T-helper 2 cell treated with Interferon-gamma antibody and Interleukin-4, amounts not matched to agents 5 μg/mL and 100 μg/mL, for 36 hours (primary cell): ENCODE data around the gene ENG.
A peak's percentile ranks its signal among the peaks of the same experiment; 100 is the strongest.

Source experiments
- DNase-seq: peaks from one replicate; pipeline ENCODE4 v3.0.0; 2021; ENCODE audit warnings: low spot score
- H3K27ac Mint-ChIP-seq: one replicate; pipeline ENCODE4 v1.8.0; 2021; ENCODE audit warnings: mild to moderate bottlenecking, mixed read lengths
- H3K27me3 Mint-ChIP-seq: one replicate; pipeline ENCODE4 v1.8.0; 2021; ENCODE audit warnings: low read depth, mixed read lengths
- H3K36me3 Mint-ChIP-seq: one replicate; pipeline ENCODE4 v1.8.0; 2021; ENCODE audit warnings: low read depth, mixed read lengths
- H3K4me1 Mint-ChIP-seq: one replicate; pipeline ENCODE4 v1.8.0; 2021; ENCODE audit warnings: low read depth, mixed read lengths
- H3K4me3 Mint-ChIP-seq: one replicate; pipeline ENCODE4 v1.8.0; 2022; ENCODE audit warnings: mild to moderate bottlenecking, moderate library complexity, mixed read lengths
- H3K9me3 Mint-ChIP-seq: one replicate; pipeline ENCODE4 v1.8.0; 2021; ENCODE audit warnings: mixed read lengths

Gene ENG

GRCh38 chr9:127829205-127829906 is 25.1 kb downstream of the ENG start:
- H3K27ac Mint-ChIP-seq: no peak overlapping the region
- no peaks in the 10 kb centered on the region for H3K9me3 Mint-ChIP-seq
- peaks cover 14% of the 10 kb centered on the region for H3K36me3 Mint-ChIP-seq
- no peak overlapping the region for H3K4me3 Mint-ChIP-seq
- H3K27me3 Mint-ChIP-seq: no peaks in the 10 kb centered on the region
- DNase-seq: no peak
- peaks cover 2% of the 10 kb centered on the region for H3K4me1 Mint-ChIP-seq

- H3K36me3 Mint-ChIP-seq: peaks cover 17% of the 10 kb centered on the region
- H3K4me3 Mint-ChIP-seq: no peak overlapping the region
- no peaks in the 10 kb centered on the region for H3K27me3 Mint-ChIP-seq
- H3K27ac Mint-ChIP-seq: no peak overlapping the region
- peaks cover 2% of the 10 kb centered on the region for H3K4me1 Mint-ChIP-seq
- DNase-seq: no peak
- no peaks in the 10 kb centered on the region for H3K9me3 Mint-ChIP-seq
These were observed 26.0 kb downstream of the ENG start for GRCh38 chr9:127828262-127829031.

GRCh38 chr9:127826253-127826913 is 28.1 kb downstream of the ENG start:
- Mint-ChIP-seq H3K36me3 (peaks cover 17% of the 10 kb centered on the region), H3K27me3 (no peaks in the 10 kb centered on the region), H3K9me3 (no peaks in the 10 kb centered on the region), H3K4me3 (no peak overlapping the region), H3K4me1 (no peaks in the 10 kb centered on the region), H3K27ac (no peak overlapping the region)
- no peak for DNase-seq

- H3K4me1 Mint-ChIP-seq: no peaks in the 10 kb centered on the region
- H3K27me3 Mint-ChIP-seq: no peaks in the 10 kb centered on the region
- H3K9me3 Mint-ChIP-seq: no peaks in the 10 kb centered on the region
- peaks cover 17% of the 10 kb centered on the region for H3K36me3 Mint-ChIP-seq
- H3K4me3 Mint-ChIP-seq: no peak overlapping the region
- DNase-seq: no peak
- no peak overlapping the region for H3K27ac Mint-ChIP-seq
These were observed 29.0 kb downstream of the ENG start for GRCh38 chr9:127825319-127826051.

- Mint-ChIP-seq H3K27ac (no peak overlapping the region), H3K4me1 (no peaks in the 10 kb centered on the region), H3K36me3 (peaks cover 24% of the 10 kb centered on the region), H3K4me3 (no peak overlapping the region), H3K27me3 (no peaks in the 10 kb centered on the region), H3K9me3 (no peaks in the 10 kb centered on the region)
- DNase-seq: no peak
These were observed 32.4 kb downstream of the ENG start for GRCh38 chr9:127822108-127822507.

- Mint-ChIP-seq H3K27ac (no peak overlapping the region), H3K9me3 (no peaks in the 10 kb centered on the region), H3K4me3 (no peak overlapping the region), H3K27me3 (no peaks in the 10 kb centered on the region), H3K4me1 (no peaks in the 10 kb centered on the region), H3K36me3 (peaks cover 18% of the 10 kb centered on the region)
- DNase-seq: no peak
These were observed 35.9 kb downstream of the ENG start for GRCh38 chr9:127818574-127818973.

- no peaks in the 10 kb centered on the region for H3K9me3 Mint-ChIP-seq
- H3K4me1 Mint-ChIP-seq: no peaks in the 10 kb centered on the region
- H3K4me3 Mint-ChIP-seq: no peak overlapping the region
- H3K36me3 Mint-ChIP-seq: peaks cover 22% of the 10 kb centered on the region
- no peaks in the 10 kb centered on the region for H3K27me3 Mint-ChIP-seq
- no peak for DNase-seq
- H3K27ac Mint-ChIP-seq: no peak overlapping the region
These were observed 36.5 kb downstream of the ENG start for GRCh38 chr9:127817881-127818434.

- DNase-seq: no peak
- Mint-ChIP-seq H3K36me3 (peaks cover 23% of the 10 kb centered on the region), H3K4me3 (no peak overlapping the region), H3K27me3 (no peaks in the 10 kb centered on the region), H3K4me1 (no peaks in the 10 kb centered on the region), H3K9me3 (no peaks in the 10 kb centered on the region), H3K27ac (peak overlapping the region; percentile 26)
These were observed 37.7 kb downstream of the ENG start for GRCh38 chr9:127816728-127817127.

- Mint-ChIP-seq H3K36me3 (peaks cover 23% of the 10 kb centered on the region), H3K4me1 (no peaks in the 10 kb centered on the region), H3K4me3 (no peak overlapping the region), H3K9me3 (no peaks in the 10 kb centered on the region), H3K27ac (no peak overlapping the region), H3K27me3 (no peaks in the 10 kb centered on the region)
- no peak for DNase-seq
These were observed 38.1 kb downstream of the ENG start for GRCh38 chr9:127816362-127816725.

- DNase-seq: no peak
- Mint-ChIP-seq H3K4me1 (no peaks in the 10 kb centered on the region), H3K9me3 (no peaks in the 10 kb centered on the region), H3K4me3 (no peak overlapping the region), H3K27ac (no peak overlapping the region), H3K27me3 (no peaks in the 10 kb centered on the region), H3K36me3 (peaks cover 24% of the 10 kb centered on the region)
These were observed 38.7 kb downstream of the ENG start for GRCh38 chr9:127815512-127816361.

GRCh38 chr9:127814619-127815511 is 39.6 kb downstream of the ENG start:
- H3K27ac Mint-ChIP-seq: no peak overlapping the region
- H3K4me3 Mint-ChIP-seq: no peak overlapping the region
- H3K27me3 Mint-ChIP-seq: no peaks in the 10 kb centered on the region
- peaks cover 30% of the 10 kb centered on the region for H3K36me3 Mint-ChIP-seq
- H3K9me3 Mint-ChIP-seq: no peaks in the 10 kb centered on the region
- DNase-seq: no peak
- no peaks in the 10 kb centered on the region for H3K4me1 Mint-ChIP-seq

- Mint-ChIP-seq H3K27ac (no peak overlapping the region), H3K27me3 (no peaks in the 10 kb centered on the region), H3K4me1 (no peaks in the 10 kb centered on the region), H3K36me3 (peaks cover 35% of the 10 kb centered on the region), H3K4me3 (no peak overlapping the region), H3K9me3 (no peaks in the 10 kb centered on the region)
- no peak for DNase-seq
These were observed 40.7 kb downstream of the ENG start for GRCh38 chr9:127813686-127814226.
